OCI-LY1 (cell line): ENCODE results near the gene FTCD.

Experiments
- CTCF ChIP-seq: fragments of 200-600 bp; sonication (generic), shearing (Covaris generic); IDR thresholded peaks from 2 replicates; pipeline ENCODE4 v1.5.1; 2017; ENCODE audit warnings: mild to moderate bottlenecking, antibody characterized with exemption, low read length, moderate library complexity, mixed read lengths
- EZH2 ChIP-seq: fragments of 200-600 bp; sonication (generic), shearing (Covaris generic); IDR thresholded peaks from 2 replicates; pipeline ENCODE4 v1.8.0; 2017; ENCODE audit warnings: borderline replicate concordance, mixed run types, mild to moderate bottlenecking, antibody characterized with exemption, low read length, moderate library complexity, mixed read lengths

GRCh38 chr21:46088189-46088588, 67.2 kb downstream of the FTCD start:
- TF ChIP-seq CTCF (no peak), EZH2 (no peak)
